ENCODE data around the gene ZSCAN30. TPM values are rescaled to one million over a fixed set of nuclear protein-coding genes. Genes with fewer than 3 reads are reported as not detected.

The ZSCAN30 gene
- total RNA-seq, 1 donor from 2014 or later: 13.2 TPM

GRCh38 chr18:35283923-35284794 lies 5.9 kb downstream of the ZSCAN30 start:
- DNase-seq: peak; percentile 55
- peak; percentile 86 for ATAC-seq
- intact Hi-C loops (cut with micrococcal nuclease): no loop called here

GRCh38 chr18:35282353-35282752 lies 7.7 kb downstream of the ZSCAN30 start:
- intact Hi-C loops (cut with micrococcal nuclease): no loop called here
- DNase-seq (no peak), ATAC-seq (no peak)

GRCh38 chr18:35278969-35279368 lies 11.1 kb downstream of the ZSCAN30 start:
- intact Hi-C loops (cut with micrococcal nuclease): no loop called here
- ATAC-seq (no peak), DNase-seq (no peak)

GRCh38 chr18:35278085-35278484 lies 11.9 kb downstream of the ZSCAN30 start:
- intact Hi-C loops (cut with micrococcal nuclease): no loop called here
- no peak for DNase-seq
- ATAC-seq: no peak

GRCh38 chr18:35277633-35278032 lies 12.4 kb downstream of the ZSCAN30 start:
- DNase-seq: no peak
- ATAC-seq: no peak
- intact Hi-C loops (cut with micrococcal nuclease): no loop called here

GRCh38 chr18:35276267-35276666 lies 13.8 kb downstream of the ZSCAN30 start:
- no peak for ATAC-seq
- intact Hi-C loops (cut with micrococcal nuclease): no loop called here
- no peak for DNase-seq

GRCh38 chr18:35271656-35272055 lies 18.4 kb downstream of the ZSCAN30 start:
- ATAC-seq (no peak), DNase-seq (no peak)
- intact Hi-C loops (cut with micrococcal nuclease): no loop called here

- no peak for DNase-seq
- intact Hi-C loops (cut with micrococcal nuclease): no loop called here
Measured at GRCh38 chr18:35268821-35269220, 21.2 kb downstream of the ZSCAN30 start.

GRCh38 chr18:35267809-35268208 lies 22.2 kb downstream of the ZSCAN30 start:
- peak; percentile 18 for ATAC-seq
- intact Hi-C loops (cut with micrococcal nuclease): no loop called here
- DNase-seq: peak; percentile 49

More at GRCh38 chr18:35268821-35269220, 21.2 kb downstream of the ZSCAN30 start:
- no peak for ATAC-seq

- intact Hi-C loops (cut with micrococcal nuclease): no loop called here
- DNase-seq (peak; percentile 91), ATAC-seq (peak; percentile 99)
Measured at GRCh38 chr18:35267161-35267651, 22.8 kb downstream of the ZSCAN30 start.

GRCh38 chr18:35264409-35264808 lies 25.6 kb downstream of the ZSCAN30 start:
- DNase-seq (no peak), ATAC-seq (no peak)
- intact Hi-C loops (cut with micrococcal nuclease): no loop called here

- no peak for DNase-seq
- ATAC-seq: no peak
- intact Hi-C loops (cut with micrococcal nuclease): no loop called here
Measured at GRCh38 chr18:35256947-35257346, 33.1 kb downstream of the ZSCAN30 start.

GRCh38 chr18:35253655-35254287 lies 36.3 kb downstream of the ZSCAN30 start:
- intact Hi-C loops (cut with micrococcal nuclease): no loop called here
- DNase-seq (no peak), ATAC-seq (no peak)

- intact Hi-C loops (cut with micrococcal nuclease): no loop called here
- DNase-seq: no peak
Measured at GRCh38 chr18:35252466-35252865, 37.6 kb downstream of the ZSCAN30 start.

GRCh38 chr18:35248429-35248828 lies 41.6 kb downstream of the ZSCAN30 start:
- DNase-seq (no peak), ATAC-seq (no peak)
- intact Hi-C loops (cut with micrococcal nuclease): no loop called here

More at GRCh38 chr18:35252466-35252865, 37.6 kb downstream of the ZSCAN30 start:
- no peak for ATAC-seq

- intact Hi-C loops (cut with micrococcal nuclease): no loop called here
- ATAC-seq (no peak), DNase-seq (no peak)
Measured at GRCh38 chr18:35247412-35248249, 42.4 kb downstream of the ZSCAN30 start.

- intact Hi-C loops (cut with micrococcal nuclease): no loop called here
- ATAC-seq (no peak), DNase-seq (no peak)
Measured at GRCh38 chr18:35246831-35247230, 43.2 kb downstream of the ZSCAN30 start.

- intact Hi-C loops (cut with micrococcal nuclease): no loop called here
- ATAC-seq: no peak
Measured at GRCh38 chr18:35245719-35246317, 44.2 kb downstream of the ZSCAN30 start.

GRCh38 chr18:35244671-35245070 lies 45.4 kb downstream of the ZSCAN30 start:
- intact Hi-C loops (cut with micrococcal nuclease): no loop called here
- DNase-seq: no peak
- no peak for ATAC-seq

More at GRCh38 chr18:35245719-35246317, 44.2 kb downstream of the ZSCAN30 start:
- DNase-seq: no peak

Data from left ventricle myocardium superior (tissue), 1 donor.